GM12875 (cell line): ENCODE measurements around the gene SIPA1L2.

Experiments used
- H3K4me3 ChIP-seq: one replicate; pipeline ENCODE4 v1.5.1; 2011; ENCODE audit warnings: low read depth, low read length, control low read depth
- CTCF ChIP-seq: IDR thresholded peaks from 2 replicates; pipeline ENCODE4 v1.5.1; 2011; ENCODE audit warnings: low read depth, mild to moderate bottlenecking, control low read depth, inconsistent platforms, low read length, moderate library complexity, borderline replicate concordance; ENCODE audit not compliant: insufficient read depth

The SIPA1L2 gene

DNA sequence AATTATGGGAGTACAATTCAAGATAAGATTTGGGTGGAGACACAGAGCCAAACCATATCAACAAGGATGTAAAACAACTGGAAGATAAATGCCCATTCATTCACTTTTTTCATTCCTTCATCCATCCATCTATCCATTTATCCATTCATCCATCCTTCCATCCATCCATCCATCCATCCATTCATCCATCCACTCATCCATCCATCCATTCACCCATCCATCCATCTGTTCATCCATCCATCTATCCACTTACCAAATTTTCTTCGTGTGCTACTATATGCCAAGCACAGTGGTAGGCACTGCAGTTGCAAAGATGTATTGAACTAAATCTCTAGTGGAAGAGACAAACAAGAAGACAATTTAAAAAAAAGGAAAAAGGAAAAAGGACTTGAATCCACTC lies 14.3 kb upstream of the SIPA1L2 start:
- TF ChIP-seq CTCF = no peak

DNA sequence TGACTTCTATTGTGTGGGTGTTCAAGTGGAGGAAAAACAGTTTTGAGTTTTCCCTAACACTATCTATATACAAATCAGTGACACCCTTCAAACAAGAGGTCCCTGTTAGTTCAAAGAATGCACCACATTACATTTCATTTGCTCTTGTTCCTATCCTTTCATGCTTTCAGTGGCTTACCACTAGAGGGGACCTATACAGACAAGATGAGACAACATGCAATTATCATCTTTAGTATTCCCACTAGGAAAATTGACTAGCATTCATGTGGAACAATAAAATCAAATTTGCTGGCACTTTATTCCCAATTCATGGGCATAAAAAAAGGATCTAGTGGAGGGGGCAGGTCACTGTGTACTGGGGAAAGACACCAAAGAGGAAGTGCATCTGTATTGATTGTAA lies 13.3 kb upstream of the SIPA1L2 start:
- no peak overlapping the region for H3K4me3 ChIP-seq
- no peak for TF ChIP-seq CTCF

More for the DNA sequence above, 14.3 kb upstream of the SIPA1L2 start:
- H3K4me3 ChIP-seq = no peak overlapping the region

GRCh38 chr1:232641507-232641906 lies 11.6 kb upstream of the SIPA1L2 start:
- no peak for TF ChIP-seq CTCF

DNA sequence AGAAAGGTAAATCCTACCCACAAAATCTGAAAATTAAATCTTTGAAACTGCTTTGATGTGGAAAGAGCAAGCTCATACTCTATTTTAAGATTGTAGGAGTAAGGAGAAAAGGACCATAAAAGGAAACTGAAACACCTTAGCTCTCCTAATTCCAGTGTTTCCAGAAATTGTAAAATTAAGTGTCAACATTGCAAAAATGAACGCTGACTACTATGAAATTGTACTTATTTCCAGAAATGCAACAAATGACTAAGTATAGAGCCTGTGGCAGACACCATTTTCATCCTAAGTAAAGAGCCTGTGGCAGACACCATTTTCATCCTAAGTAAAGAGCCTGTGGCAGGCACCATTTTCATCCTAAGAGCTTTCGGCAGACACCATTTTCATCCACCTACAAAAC lies 6.9 kb upstream of the SIPA1L2 start:
- TF ChIP-seq CTCF = no peak
- no peak overlapping the region for H3K4me3 ChIP-seq

More at GRCh38 chr1:232641507-232641906, 11.6 kb upstream of the SIPA1L2 start:
- no peak overlapping the region for H3K4me3 ChIP-seq

GRCh38 chr1:232635778-232636356 lies 5.9 kb upstream of the SIPA1L2 start:
- TF ChIP-seq CTCF = peak; percentile 44; the same call in 1 of the 2 replicates
- no peak overlapping the region for H3K4me3 ChIP-seq

- no peak for TF ChIP-seq CTCF
- no peak overlapping the region for H3K4me3 ChIP-seq
These were observed 5.3 kb upstream of the SIPA1L2 start for GRCh38 chr1:232635279-232635678.

- no peak overlapping the region for H3K4me3 ChIP-seq
These were observed 4.2 kb upstream of the SIPA1L2 start for GRCh38 chr1:232634096-232634495.

More at GRCh38 chr1:232634096-232634495, 4.2 kb upstream of the SIPA1L2 start:
- no peak for TF ChIP-seq CTCF
